HepG2 (cell line): ENCODE results near the gene LTBR. TPM values are rescaled to one million over a fixed set of nuclear protein-coding genes. Genes with fewer than 3 reads are reported as not detected.

Experiments
- ATAC-seq: fragments of 200-7000 bp; cut with Tn5 transposase; 3 replicates; pipeline ENCODE4 v1.9.1; 2020; ENCODE audit warnings: mild to moderate bottlenecking, moderate library complexity
- BruUV-seq: library from RNA; stranded (reverse); fragments of 400-500 nt; replicated peaks from 2 replicates; lab custom pipeline; 2021; lab: Mats Ljungman, UMichigan
- CTCF ChIA-PET: fragments of 300-600 bp; formaldehyde crosslinking; extraction: SDS; loops from one replicate; lab custom pipeline; 2021; ENCODE audit warnings: low total read pairs, inconsistent platforms, low intra/inter-chr PET ratio; lab: Yijun Ruan, JAX
- POLR2A ChIA-PET: fragments of 350-600 bp; sonication (Branson Sonifier 250); formaldehyde crosslinking; loops from one replicate; lab custom pipeline; 2020; ENCODE audit warnings: antibody characterized with exemption, inconsistent platforms; lab: Yijun Ruan, JAX
- DNase-seq: peaks from one replicate; pipeline ENCODE4 v3.0.0-alpha.2; 2015; ENCODE audit warnings: low spot score
- FAIRE-seq: peaks from 3 replicates; lab custom pipeline; 2011; peaks lifted over from hg19 to GRCh38; lab: Jason Lieb, UNC
- H2AFZ ChIP-seq: one replicate; pipeline ENCODE4 v1.6.1; 2011; ENCODE audit warnings: low read length, inconsistent platforms
- H3K27ac ChIP-seq: fragments of 300-600 bp; 3 replicates; pipeline ENCODE4 v1.8.0; 2011; ENCODE audit warnings: mixed run types, mild to moderate bottlenecking, mixed read lengths, low read length, inconsistent platforms; ENCODE audit not compliant: insufficient read depth; ENCODE audit errors: extremely low read length
- H3K27me3 ChIP-seq, 2 experiments: fragments of 200-600 bp in 1 of 2; 2 replicates in 1 of 2; 3 replicates in 1 of 2; pipeline versions ENCODE4 v1.6.0 to v1.8.0; 2011; ENCODE audit warnings: low read length in 2 of 2, mild to moderate bottlenecking in 2 of 2, moderate library complexity in 2 of 2, inconsistent platforms in 1 of 2; ENCODE audit not compliant: insufficient read depth in 2 of 2, control insufficient read depth in 1 of 2
- H3K36me3 ChIP-seq, 2 experiments: fragments of 200-600 bp in 1 of 2; replicated peaks in 1 of 2; 2 replicates in 1 of 2; 3 replicates in 1 of 2; pipeline versions ENCODE4 v1.5.1 to v1.8.0; 2011; ENCODE audit warnings: low read length in 2 of 2, inconsistent platforms in 1 of 2; ENCODE audit not compliant: insufficient read depth in 2 of 2, control insufficient read depth in 1 of 2
- H3K4me1 ChIP-seq: 2 replicates; pipeline ENCODE4 v1.5.1; 2012; ENCODE audit warnings: low read length, inconsistent platforms; ENCODE audit not compliant: insufficient read depth
- H3K4me2 ChIP-seq: 2 replicates; pipeline ENCODE4 v1.6.0; 2011; ENCODE audit warnings: low read depth, low read length, inconsistent platforms
- H3K4me3 ChIP-seq, 3 experiments: fragments of 200-600 bp in 1 of 3; sonication (generic), shearing (Covaris generic) in 1 of 3; replicated peaks in 1 of 3; 2 replicates each; pipeline ENCODE4 v1.5.1; 2011 to 2016; ENCODE audit warnings: low read length in 3 of 3, inconsistent platforms in 2 of 3, low read depth in 2 of 3, mild to moderate bottlenecking in 2 of 3, control low read depth in 1 of 3, mixed read lengths in 1 of 3; ENCODE audit not compliant: insufficient read depth in 1 of 3
- H3K79me2 ChIP-seq: one replicate; pipeline ENCODE4 v1.6.1; 2011; ENCODE audit warnings: low read length, inconsistent platforms; ENCODE audit not compliant: insufficient read depth
- H3K9ac ChIP-seq: 2 replicates; pipeline ENCODE4 v1.6.0; 2011; ENCODE audit warnings: mild to moderate bottlenecking, low read depth, low read length, inconsistent platforms; ENCODE audit not compliant: insufficient read depth
- H3K9me3 ChIP-seq: 2 replicates; pipeline ENCODE4 v1.5.1; 2012; ENCODE audit warnings: mild to moderate bottlenecking, low read length
- H4K20me1 ChIP-seq: 2 replicates; pipeline ENCODE4 v1.6.0; 2011; ENCODE audit warnings: inconsistent platforms, mild to moderate bottlenecking, low read length, moderate library complexity; ENCODE audit not compliant: insufficient read depth
- JUND ChIP-seq: sonication (generic); formaldehyde crosslinking; IDR thresholded peaks from 2 replicates; pipeline ENCODE4 v1.8.0; 2022; ENCODE audit warnings: mild to moderate bottlenecking, missing genetic modification reagents
- ZNF761 ChIP-seq: sonication (generic); formaldehyde crosslinking; conservative IDR thresholded peaks from 2 replicates; pipeline ENCODE4 v1.4.0; 2020; ENCODE audit warnings: mild to moderate bottlenecking, missing genetic modification reagents
- WGBS: methylation state at CpG from one replicate; pipeline ENCODE4 v1.1.6; 2017; ENCODE audit warnings: low lambda C conversion rate; 5-methylcytosine and 5-hydroxymethylcytosine counted together
- in situ Hi-C: cut with HindIII; loops from 2 replicates; pipeline ENCODE4 v1.10.0; 2017; ENCODE audit warnings: low pct_unique_long_range_greater_than_20kb; ENCODE audit not compliant: extremely low pct_ligation_motif_present
- intact Hi-C: fragments of 100-400 bp; cut with micrococcal nuclease; formaldehyde crosslinking; loops from one replicate; pipeline ENCODE4 v1.10.0; 2022; ENCODE audit not compliant: unreplicated experiment
- polyA plus RNA-seq, 8 experiments: library from polyadenylated mRNA; depleted of rRNA in 3 of 8; stranded (reverse) in 7 of 8; unstranded in 1 of 8; fragments of >200 nt; fragmentation: Illumina TruSeq in 4 of 8; extraction: Trizol in 4 of 8; gene quantifications; 2 replicates each; pipeline versions ENCODE4 v1.2.1 to v1.2.3, GENCODE V29; 2011 to 2016; ENCODE audit warnings: low read depth in 4 of 8, missing spikeins in 1 of 8, mixed read lengths in 1 of 8; ENCODE audit not compliant: insufficient read depth in 1 of 8
- total RNA-seq, 5 experiments: library from RNA; depleted of rRNA; stranded (reverse); fragments of >200 nt; fragmentation: Illumina TruSeq; extraction: Trizol; gene quantifications; 2 replicates each; pipeline ENCODE4 v1.2.3, GENCODE V29; 2016; ENCODE audit warnings: low read depth in 1 of 5
- TF ChIP-seq, protein P1 (sequence below): sonication (generic); formaldehyde crosslinking; IDR thresholded peaks from 2 replicates; pipeline ENCODE4 v1.5.0; 2020; ENCODE audit warnings: missing genetic modification reagents
- TF ChIP-seq, protein P2 (sequence below): sonication (generic); formaldehyde crosslinking; IDR thresholded peaks from 2 replicates; pipeline ENCODE4 v1.4.0; 2020; ENCODE audit warnings: missing genetic modification reagents

Gene LTBR
- total and polyA plus RNA-seq, 2 of the 13 experiments (the other 11 are each of a cell fraction or from before 2014, with no cell fraction given) = 31.4 to 34.8 TPM

- ATAC-seq (no peak), DNase-seq (no peak), FAIRE-seq (no peak)
- intact Hi-C loops (no loop called here), in situ Hi-C loops (no loop called here)
- Histone ChIP-seq H3K4me1 (peaks cover 62% of the 10 kb centered on the region), H3K79me2 (peaks cover 27% of the 10 kb centered on the region), H3K9me3 (no peaks in the 10 kb centered on the region), H3K27me3 (no peaks in the 10 kb centered on the region; a peak in 1 of 5 replicates), H2AFZ (no peak overlapping the region), H3K36me3 (peaks cover 5 to 15% of the 10 kb centered on the region in 2 experiments), H3K4me3 (no peak overlapping the region), H3K4me2 (no peak overlapping the region), H3K27ac (no peak overlapping the region), H3K9ac (no peak overlapping the region), H4K20me1 (no peaks in the 10 kb centered on the region)
- BruUV-seq = no TSS peak
- TF ChIP-seq JUND (CRISPR knock-in tag) (no peak), ZNF761 (CRISPR knock-in tag) (no peak)
- TF ChIP-seq, protein P1, sequence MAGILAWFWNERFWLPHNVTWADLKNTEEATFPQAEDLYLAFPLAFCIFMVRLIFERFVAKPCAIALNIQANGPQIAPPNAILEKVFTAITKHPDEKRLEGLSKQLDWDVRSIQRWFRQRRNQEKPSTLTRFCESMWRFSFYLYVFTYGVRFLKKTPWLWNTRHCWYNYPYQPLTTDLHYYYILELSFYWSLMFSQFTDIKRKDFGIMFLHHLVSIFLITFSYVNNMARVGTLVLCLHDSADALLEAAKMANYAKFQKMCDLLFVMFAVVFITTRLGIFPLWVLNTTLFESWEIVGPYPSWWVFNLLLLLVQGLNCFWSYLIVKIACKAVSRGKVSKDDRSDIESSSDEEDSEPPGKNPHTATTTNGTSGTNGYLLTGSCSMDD (CRISPR knock-in tag) = 0 out of 2 replicates have a peak, but pooled peaks have one; percentile 20
- TF ChIP-seq, protein P2, sequence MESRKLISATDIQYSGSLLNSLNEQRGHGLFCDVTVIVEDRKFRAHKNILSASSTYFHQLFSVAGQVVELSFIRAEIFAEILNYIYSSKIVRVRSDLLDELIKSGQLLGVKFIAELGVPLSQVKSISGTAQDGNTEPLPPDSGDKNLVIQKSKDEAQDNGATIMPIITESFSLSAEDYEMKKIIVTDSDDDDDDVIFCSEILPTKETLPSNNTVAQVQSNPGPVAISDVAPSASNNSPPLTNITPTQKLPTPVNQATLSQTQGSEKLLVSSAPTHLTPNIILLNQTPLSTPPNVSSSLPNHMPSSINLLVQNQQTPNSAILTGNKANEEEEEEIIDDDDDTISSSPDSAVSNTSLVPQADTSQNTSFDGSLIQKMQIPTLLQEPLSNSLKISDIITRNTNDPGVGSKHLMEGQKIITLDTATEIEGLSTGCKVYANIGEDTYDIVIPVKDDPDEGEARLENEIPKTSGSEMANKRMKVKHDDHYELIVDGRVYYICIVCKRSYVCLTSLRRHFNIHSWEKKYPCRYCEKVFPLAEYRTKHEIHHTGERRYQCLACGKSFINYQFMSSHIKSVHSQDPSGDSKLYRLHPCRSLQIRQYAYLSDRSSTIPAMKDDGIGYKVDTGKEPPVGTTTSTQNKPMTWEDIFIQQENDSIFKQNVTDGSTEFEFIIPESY (CRISPR knock-in tag) = peak; percentile 22; the same call in 1 of the 2 replicates
- ChIA-PET CTCF (no interaction called here), POLR2A (interaction anchor here (1.7 to 7.2 kb wide), 7 partner anchors 10 to 152 kb away, joined by 5 to 140 read pairs (median 15); partner anchors contain the start of genes GAPDH, MRPL51 and SCNN1A)
- 81% methylated on average over 7 of the region's 7 CpGs for WGBS
Measured at GRCh38 chr12:6382371-6382770, 1.6 kb upstream of the LTBR start.
